ENCODE data around the gene ARRB2. TPM values are rescaled to one million over a fixed set of nuclear protein-coding genes. Genes with fewer than 3 reads are reported as not detected.

ARRB2 gene
- total and polyA plus RNA-seq, 2 of the 4 experiments (the other 2 are of a cell fraction): 3.9 to 10.6 TPM

- Histone ChIP-seq H4K20me1 (ENCODE audit: insufficient read depth, low read length) (no peaks in the 10 kb centered on the region), H3K14ac (replicated peaks; ENCODE audit: low read depth, low read length) (no peak overlapping the region), H2AK9ac (replicated peaks; ENCODE audit: low read depth, low read length, poor library complexity) (no peak overlapping the region), H2BK15ac (ENCODE audit: low read depth, low read length) (no peak overlapping the region), H3K27me3 (ENCODE audit: control insufficient read depth, insufficient read depth, low read length) (peaks cover 8% of the 10 kb centered on the region), H3K9ac (ENCODE audit: low read depth, low read length) (no peak overlapping the region), H3K4ac (ENCODE audit: low read depth, low read length) (no peak overlapping the region), H3K23ac (ENCODE audit: low read depth, low read length) (no peak overlapping the region), H3K4me3 (ENCODE audit: insufficient read depth, low read depth, low read length) (no peak overlapping the region), H4K8ac (ENCODE audit: low read depth in 2 of 2, low read length in 2 of 2) (no peak overlapping the region), H4K91ac (ENCODE audit: insufficient read depth, low read depth, low read length) (no peak overlapping the region), H3K27ac (ENCODE audit: insufficient read depth, low read length) (no peak overlapping the region), H4K5ac (ENCODE audit: low read depth, low read length) (no peak overlapping the region), H3K4me2 (ENCODE audit: low read depth, low read length) (no peak overlapping the region), H2BK20ac (ENCODE audit: low read depth, low read length) (no peak overlapping the region), H3K4me1 (ENCODE audit: control insufficient read depth, insufficient read depth, low read length) (no peaks in the 10 kb centered on the region), H2AK5ac (ENCODE audit: low read depth, low read length) (no peak overlapping the region), H3K56ac (ENCODE audit: extremely low read depth, insufficient read depth, low read length) (no peak overlapping the region), H2AFZ (replicated peaks; ENCODE audit: low read length, poor library complexity) (no peak overlapping the region), H3K36me3 (ENCODE audit: control insufficient read depth, insufficient read depth, low read length) (no peaks in the 10 kb centered on the region; the same call in 1 of the 2 replicates), H3K79me1 (ENCODE audit: low read depth in 1 of 2, low read length in 2 of 2) (peaks cover 0 to 8% of the 10 kb centered on the region in 2 experiments; a peak in 1 of 4 replicates), H2BK5ac (ENCODE audit: low read depth, low read length, poor library complexity, severe bottlenecking) (no peak overlapping the region), H3K18ac (ENCODE audit: low read depth, low read length) (no peak overlapping the region), H3K9me1 (ENCODE audit: insufficient read depth, low read length) (no peaks in the 10 kb centered on the region), H3K9me3 (ENCODE audit: control insufficient read depth, insufficient read depth, low read length) (no peaks in the 10 kb centered on the region), H2BK120ac (ENCODE audit: low read depth, low read length) (no peak overlapping the region)
- ATAC-seq (ENCODE audit: low read depth): no peak
- WGBS, 2 experiments (ENCODE audit: extremely low coverage in 2 of 2, insufficient read length in 1 of 2): no CpG with 5 or more reads among the region's 3 CpGs
- ChIA-PET POLR2A (ENCODE audit: unreplicated experiment) (no interaction called here), CTCF (no interaction called here)
- intact Hi-C loops (cut with micrococcal nuclease) (no loop called here), dilution Hi-C loops (cut with HindIII; ENCODE audit: low sequenced_read_pairs, unreplicated experiment) (no loop called here), in situ Hi-C loops (cut with MboI; ENCODE audit: low sequenced_read_pairs) (no loop called here)
- TF ChIP-seq POLR2A (IDR thresholded peaks at IDR 0.05; ENCODE audit: low read depth, low read length): no peak
- TF ChIP-seq RAD21 (IDR thresholded peaks at IDR 0.05; ENCODE audit: low read length): no peak
- no peak for TF ChIP-seq ELK1 (IDR thresholded peaks at IDR 0.05; ENCODE audit: borderline replicate concordance, low read depth, low read length)
- no TSS peak for BruUV-seq (replicated peaks)
- no peak for DNase-seq
Measured at GRCh38 chr17:4728124-4728523, 17.7 kb downstream of the ARRB2 start.
